HEK293T (cell line): Measurements from ENCODE around the gene TBC1D5.

ENCODE experiments used
- BHLHE40 ChIP-seq: fragments of 450-650 bp; IDR thresholded peaks from 2 replicates; pipeline ENCODE4 v1.6.1; 2016; ENCODE audit warnings: mild to moderate bottlenecking, moderate library complexity, borderline replicate concordance
- L3MBTL2 ChIP-seq: fragments of 450-650 bp; conservative IDR thresholded peaks from 2 replicates; pipeline ENCODE4 v1.6.1; 2016; ENCODE audit warnings: mild to moderate bottlenecking
- TARDBP ChIP-seq: fragments of 450-650 bp; IDR thresholded peaks from 2 replicates; pipeline ENCODE4 v1.6.1; 2016

DNA sequence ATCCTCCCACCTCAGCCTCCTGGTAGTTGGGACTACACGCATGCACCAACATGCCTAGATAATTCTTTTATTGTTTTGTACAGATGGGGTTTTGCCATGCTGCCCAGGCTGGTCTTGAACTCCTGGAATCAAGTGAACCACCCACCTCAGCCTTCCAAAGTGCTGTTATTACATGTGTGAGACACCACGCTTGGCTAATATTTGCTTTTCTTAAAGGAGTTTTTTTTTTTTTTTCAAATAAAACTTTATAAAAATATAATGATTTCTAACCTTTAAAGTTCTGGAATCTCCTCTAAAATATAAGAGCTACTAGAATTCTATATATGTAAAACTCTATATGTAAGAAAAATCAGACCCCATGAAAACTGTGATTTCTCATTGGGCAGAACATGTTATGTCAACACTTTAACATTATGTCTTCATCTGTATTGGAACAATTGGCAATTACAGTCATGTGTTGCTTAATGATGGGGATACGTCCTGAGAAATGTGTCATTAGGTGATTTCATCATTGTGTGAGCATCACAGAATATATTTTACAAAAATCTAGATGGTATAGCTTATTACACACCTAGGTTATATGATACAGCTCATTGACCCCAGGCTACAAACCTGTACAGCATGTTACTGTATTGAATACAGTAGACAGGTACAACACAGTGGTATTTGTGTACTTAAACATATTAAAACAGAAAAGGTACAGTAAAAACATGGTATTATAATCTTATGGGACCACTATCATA is 480.6 kb downstream of the TBC1D5 start:
- no peak for TF ChIP-seq TARDBP
- TF ChIP-seq BHLHE40 = no peak
- TF ChIP-seq L3MBTL2 = no peak
